HG02763 (cell line): ENCODE data around the gene RALGPS1.
"Not testable (repeated sequence)": the region's sequence is repeated elsewhere in the genome, so short reads cannot be mapped to it uniquely, and the experiment has no call there.

ENCODE experiments used
- ATAC-seq: cut with Tn5 transposase; IDR thresholded peaks from one replicate; pipeline ENCODE4 v1.9.1; 2021; ENCODE audit warnings: mild to moderate bottlenecking, moderate library complexity; ENCODE audit not compliant: unreplicated experiment

Gene RALGPS1

DNA sequence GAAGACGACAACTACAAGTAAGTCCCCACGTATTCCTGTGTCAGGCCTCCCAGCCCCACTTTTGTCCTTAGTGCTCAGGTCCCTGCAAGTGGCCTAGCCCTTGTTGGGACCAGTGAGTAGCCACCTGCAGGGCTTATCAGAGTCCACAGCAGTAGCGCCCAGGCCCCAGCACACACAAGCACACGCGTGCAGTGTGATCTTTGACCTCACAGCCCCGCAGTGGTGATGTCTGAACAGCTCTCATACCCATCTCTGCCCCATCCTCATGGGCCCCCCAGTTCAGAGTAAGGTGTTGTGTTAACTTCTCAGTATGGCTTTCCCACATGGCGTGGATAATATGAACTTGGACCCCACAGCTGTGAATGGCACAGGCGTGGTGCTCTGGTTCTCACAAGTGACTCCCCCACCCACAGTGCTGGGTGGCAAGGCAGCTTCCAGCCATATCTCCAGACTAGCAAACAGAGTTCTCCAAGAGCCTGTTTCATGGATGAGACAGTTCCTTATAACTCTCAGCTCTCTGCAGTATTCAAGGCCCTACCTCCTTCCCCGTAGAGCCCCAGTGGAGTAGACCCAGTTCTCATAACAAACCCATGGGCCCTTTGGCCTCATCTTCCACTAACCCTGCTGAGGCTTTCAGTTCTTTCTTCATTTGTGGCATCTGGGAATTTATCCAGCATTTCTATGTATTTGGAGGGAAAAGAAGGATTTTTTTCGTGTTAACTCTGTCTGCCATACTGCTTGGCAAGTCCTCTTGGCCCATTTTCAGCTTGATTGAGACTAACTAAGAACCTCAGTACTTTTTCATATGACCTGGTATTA lies 254.4 kb downstream of the RALGPS1 start:
- ATAC-seq, result no peak

DNA sequence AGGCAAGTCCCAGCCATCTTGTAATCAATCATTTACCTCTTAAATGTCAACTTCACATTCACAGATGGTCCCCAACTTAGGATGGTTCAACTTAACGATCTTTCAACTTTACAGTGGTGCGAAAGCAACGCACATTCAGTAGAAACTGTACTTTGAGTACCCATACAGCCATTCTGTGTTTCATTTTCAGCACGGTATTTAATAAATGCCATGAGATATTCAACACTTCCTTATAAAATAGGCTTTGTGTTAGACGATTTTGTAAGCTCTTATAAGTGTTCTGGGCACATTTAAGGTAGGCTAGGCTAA lies 254.9 kb downstream of the RALGPS1 start:
- ATAC-seq, result no peak

- ATAC-seq, result no peak
Observed at GRCh38 chr9:127170103-127170502, 255.5 kb downstream of the RALGPS1 start.

DNA sequence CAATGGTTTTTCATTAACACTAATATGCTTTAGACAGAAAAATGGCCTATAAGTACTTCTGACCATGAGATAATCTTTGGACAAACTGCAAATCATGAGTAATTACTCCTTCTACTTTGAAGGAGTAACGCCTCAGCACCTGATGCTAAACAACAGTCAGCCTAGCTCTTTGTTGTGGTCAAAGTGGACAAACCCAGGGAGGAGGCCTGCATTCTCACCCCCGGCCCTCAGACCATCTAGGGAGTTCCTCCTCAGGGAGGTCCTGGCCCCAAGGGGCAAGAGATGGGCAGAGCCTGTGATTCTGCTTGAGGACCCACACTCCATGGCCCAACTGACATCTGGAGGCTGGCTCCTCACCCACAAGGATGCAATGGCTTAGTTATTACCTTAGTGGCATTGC lies 256.1 kb downstream of the RALGPS1 start:
- no peak for ATAC-seq

- not testable (repeated sequence) for ATAC-seq
Observed at GRCh38 chr9:127171348-127171747, 256.8 kb downstream of the RALGPS1 start.

DNA sequence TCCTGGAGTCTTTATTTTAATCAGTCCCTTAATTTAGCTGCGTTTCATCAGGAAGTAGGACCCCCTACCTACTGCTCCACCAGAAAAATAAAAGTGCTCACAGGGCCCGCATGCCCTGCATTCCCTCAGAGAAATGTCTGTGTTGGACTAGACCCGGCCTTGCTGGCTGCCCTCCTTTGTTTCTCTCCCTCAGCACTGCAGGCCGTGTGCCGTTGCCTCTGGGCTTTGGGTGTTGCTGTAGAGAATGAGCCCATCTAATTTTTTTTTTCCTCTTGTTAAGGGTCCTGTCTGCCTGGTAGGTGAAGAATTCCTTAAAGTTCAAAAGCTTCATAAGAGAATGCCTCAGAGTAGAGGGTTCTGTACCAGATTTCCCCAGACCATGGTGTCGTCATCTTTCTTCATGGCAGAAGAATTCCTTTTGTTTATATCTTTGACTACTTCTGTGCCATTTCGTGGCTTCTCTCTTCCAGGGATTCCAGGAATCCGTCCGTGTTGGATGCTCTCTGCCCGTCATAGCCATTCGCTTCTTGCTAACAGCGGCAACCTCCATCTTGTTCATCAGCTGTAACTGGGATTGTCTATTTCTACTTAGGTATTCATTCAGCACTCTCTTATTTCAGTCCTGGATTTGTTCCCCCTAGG lies 257.6 kb downstream of the RALGPS1 start:
- ATAC-seq, result no peak

- no peak for ATAC-seq
Observed at GRCh38 chr9:127173063-127173462, 258.5 kb downstream of the RALGPS1 start.

DNA sequence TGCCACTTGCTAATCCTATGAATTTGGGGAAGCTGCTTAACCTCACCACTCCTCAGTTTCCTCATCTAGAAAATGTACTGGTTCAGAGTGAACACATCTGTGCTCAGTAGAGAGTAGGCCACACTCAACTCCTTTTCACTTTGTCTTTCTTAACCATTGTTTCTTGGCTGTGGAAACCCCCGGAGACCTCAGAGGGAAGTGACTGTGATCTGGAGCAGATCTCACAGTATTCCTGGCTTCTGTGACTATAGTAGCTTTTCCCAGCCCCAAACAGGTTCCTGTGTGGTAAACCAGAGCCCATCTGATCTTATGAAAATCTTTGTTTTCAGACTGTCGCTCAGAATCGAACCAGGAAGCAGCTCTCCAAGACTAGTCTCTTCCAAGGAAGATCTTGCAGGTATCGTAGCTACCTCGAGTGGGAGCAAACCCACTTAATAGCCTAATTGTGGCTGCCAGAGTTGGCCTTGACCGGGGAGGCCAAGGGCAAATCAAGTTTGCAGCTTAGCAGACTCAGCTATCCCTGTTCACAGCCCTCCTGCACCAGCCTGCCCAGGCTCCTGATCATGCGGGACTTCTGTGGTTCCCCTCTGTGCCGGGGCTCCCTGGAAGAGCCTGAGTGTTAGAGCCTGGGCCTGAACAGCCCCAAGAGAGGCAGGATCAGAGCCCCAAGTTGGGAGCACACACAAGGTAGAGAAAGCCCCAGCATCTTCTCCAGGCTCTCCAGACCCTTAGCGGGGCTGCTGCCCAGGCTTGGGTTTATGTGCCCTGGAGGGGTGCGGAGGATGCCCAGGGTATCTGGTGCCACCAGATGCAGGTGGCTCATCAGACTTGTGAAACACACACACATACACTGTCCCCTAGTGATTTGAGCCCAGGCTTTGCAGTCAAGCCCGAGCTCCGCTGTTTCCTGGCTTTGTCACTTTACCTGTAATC lies 260.1 kb downstream of the RALGPS1 start:
- no peak for ATAC-seq

GRCh38 chr9:127175319-127175715 lies 260.7 kb downstream of the RALGPS1 start:
- no peak for ATAC-seq

- no peak for ATAC-seq
Observed at GRCh38 chr9:127175764-127176163, 261.2 kb downstream of the RALGPS1 start.

DNA sequence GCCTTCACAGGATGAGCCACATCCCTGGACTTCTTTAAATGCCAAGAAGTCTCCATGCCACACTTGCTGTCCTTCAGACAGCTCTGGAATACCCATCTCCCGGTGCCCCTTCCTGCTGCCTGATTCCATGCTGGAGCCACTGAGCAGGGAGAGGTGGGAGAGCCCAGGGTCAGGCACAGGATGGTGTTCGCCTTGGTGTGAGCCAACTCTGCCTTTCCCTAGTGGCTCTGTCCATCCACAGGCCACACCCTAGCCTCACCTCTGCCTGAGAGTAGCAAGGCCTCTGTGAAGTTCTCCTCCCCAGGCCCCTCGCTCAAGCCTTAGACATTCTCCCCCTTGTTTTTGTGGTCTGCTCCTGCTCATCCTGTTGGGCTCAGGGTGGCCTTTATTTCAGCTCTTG lies 262.0 kb downstream of the RALGPS1 start:
- no peak for ATAC-seq

DNA sequence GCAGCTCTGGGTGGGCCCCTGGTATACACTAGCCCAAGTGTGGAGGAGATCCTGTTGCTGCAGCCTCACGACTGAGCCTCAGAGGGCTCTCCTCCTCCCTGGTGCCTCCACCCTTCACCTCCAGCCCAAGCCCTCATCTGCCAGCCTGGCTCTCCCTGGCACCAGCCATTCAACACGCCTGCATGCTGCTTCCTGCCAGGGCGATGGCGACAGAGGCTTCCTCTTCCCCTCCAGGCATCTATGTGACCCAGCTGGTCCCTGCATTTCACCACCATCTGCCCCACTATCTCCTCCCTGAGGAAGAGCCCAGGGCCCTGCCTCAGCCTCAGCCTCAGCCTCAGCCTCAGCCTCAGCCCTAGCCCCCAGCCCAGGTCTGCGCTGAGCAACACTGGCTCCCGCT lies 262.6 kb downstream of the RALGPS1 start:
- ATAC-seq, result no peak

DNA sequence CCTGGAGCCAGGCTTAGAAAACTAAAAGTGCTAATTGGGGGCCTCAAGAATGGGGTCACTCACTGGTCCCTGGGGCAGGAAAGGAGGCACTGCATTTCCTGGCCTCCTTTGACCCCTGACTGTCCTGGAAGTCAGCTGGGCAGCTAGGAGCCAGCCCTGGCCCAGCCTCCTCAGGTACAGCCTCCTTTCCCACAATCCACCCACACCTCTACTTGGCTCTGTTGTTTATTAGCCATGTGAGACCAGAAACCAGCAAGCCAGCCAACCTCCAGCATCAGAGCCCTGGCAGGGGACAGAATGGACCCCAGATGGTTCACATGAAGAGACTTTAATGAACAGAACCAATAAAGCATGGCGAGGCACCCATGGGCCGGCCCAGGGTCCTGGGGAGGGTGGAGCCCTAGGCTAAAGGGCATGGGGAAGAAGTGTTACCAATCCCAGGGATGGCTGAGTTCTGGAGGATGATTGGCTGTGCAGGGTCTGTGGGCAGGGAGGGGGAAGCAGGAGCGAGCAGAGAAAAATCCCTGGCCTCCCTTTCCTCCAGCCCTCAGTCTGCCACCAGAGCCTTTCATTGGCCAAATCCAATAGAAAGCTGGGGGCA lies 263.2 kb downstream of the RALGPS1 start:
- no peak for ATAC-seq

- ATAC-seq, result no peak
Observed at GRCh38 chr9:127178686-127179632, 264.4 kb downstream of the RALGPS1 start.

DNA sequence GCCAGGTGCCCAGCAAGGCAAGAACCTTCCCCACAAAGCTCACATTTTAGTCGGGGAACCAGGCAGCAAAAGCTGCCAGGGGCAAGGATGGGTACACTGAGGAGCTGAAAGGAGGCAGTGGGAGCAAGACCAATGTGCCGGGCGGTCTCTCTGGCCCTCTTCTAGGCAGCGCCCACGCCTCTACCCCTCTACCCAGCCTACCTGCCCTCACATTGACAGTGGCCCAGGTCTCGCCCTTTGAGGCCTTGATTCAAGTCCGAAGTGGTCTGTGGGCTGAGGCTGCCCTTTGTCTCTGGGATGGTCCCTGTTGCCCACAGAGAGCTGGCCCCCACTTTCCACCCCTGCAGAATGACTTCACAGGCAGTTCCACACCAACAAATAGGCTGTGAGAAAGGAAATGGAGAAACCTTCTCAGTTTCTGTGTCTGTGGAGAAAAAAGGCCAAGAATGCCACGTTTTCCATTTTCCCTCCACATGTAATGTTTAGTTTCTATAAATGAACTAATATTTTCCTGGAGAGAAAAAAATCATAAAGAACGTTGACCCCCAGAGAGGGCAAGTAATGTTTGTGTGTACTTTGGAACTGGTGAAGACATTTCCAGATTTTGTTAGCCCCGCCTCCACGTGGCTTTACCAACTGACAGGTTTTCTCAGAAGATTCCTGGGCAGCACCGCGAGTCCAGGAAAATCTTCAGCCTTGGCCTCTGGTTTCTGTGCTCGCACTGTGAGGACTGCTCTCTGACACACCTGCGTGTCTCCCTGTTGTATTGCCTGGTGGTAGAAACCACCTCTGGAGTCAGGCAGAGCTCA lies 265.3 kb downstream of the RALGPS1 start:
- ATAC-seq, result no peak

DNA sequence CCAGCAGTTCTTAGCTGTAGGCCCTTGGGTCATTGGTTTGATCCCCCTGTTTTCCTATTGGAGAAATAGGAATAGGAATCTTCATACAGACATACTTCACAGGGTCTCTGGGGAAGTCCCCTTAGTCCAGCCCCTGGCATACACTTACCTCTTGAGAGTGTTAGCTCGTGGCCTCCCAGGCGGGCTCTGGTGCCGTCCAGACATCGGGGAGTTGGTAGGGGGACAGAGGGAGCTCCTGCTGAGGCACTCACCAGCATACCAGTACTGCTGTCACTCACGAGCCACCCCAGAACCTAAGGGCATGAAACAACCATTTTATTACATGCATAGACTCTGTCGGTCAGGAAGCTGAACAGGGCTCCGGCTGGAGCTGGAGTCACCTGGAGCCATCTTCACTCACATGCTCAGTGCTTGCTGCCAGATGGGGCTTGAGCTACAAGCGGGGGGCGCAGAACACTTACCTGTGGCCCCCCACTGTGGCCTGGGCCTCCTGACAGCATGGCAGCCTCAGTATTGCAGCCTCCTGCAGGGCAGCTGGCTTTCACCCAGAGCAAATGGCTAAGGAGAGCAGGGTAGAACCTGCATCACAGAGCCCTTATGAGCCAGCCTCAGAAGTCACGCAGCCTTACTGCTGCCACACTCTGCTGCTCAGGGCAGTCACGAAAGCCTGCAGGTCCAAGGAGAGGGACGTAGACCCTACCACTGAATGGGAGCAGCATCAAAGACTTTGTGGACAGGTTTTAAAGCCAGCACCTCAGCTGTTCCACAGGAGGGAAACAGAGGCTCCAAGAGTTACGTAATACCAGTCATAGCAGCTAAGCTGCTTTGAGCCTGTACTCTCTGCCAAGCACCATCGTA lies 266.1 kb downstream of the RALGPS1 start:
- no peak for ATAC-seq

DNA sequence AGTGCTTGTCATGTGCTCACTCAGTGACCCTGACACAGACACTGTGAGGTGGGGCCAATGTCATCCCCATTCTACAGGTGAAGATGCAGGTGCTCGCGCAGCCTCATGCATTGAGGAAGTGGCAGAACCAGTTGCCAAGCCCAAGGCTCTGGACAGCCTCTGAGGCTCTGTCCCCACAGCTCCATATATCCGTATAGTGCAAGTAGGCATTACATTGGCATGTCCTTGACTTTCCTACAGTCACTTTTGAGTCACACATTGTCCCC lies 266.7 kb downstream of the RALGPS1 start:
- no peak for ATAC-seq

DNA sequence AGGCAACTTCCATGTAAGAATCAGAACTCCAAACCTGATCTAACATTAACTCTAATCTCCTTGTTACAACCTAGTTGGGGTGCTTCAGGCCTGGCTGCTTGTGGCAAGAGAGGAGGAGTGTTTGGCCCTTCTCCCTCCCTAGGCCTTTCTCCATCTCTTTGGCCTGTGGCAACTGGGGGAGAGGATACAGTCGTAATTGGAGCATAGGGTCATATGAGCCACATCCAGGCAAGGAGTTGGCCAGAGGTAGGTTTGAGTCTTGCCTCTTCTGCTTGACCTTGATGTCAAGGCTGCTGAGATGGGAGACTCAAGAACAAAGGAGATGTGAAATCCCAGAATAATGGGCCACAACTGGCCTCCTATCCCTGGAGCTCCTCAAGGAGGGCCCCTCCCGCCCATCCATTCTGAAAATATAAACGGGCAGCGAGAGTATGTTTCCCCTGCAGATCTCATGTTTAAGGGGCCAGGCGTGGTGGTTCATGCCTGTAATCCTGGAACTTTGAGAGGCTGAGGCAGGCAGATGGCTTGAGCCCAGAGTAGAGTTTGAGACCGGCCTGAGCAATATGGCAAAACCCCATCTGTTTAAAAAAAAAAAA lies 267.1 kb downstream of the RALGPS1 start:
- no peak for ATAC-seq
